ENCODE results near the gene PAAF1.

The PAAF1 gene

DNA sequence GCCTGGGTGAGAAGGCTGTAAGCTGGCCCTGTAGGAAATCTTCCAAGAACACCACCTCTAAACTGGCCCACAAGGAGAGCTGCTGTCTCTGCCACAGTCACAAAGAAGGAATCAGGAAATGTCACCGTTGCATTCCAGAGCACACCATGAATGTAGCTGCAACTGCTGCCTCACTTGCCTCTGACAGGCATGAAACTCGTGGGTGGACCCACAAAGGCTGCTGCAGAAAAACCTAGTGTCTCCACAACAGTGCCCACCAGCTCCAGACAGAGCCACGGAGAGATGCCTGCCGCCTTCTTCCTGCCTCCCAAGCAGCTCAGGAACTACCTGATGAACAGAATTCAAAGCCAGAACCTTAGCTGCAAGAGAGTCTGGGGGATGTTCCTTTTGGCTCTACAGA is 84.5 kb downstream of the PAAF1 start:
- TF ChIP-seq, protein P1, sequence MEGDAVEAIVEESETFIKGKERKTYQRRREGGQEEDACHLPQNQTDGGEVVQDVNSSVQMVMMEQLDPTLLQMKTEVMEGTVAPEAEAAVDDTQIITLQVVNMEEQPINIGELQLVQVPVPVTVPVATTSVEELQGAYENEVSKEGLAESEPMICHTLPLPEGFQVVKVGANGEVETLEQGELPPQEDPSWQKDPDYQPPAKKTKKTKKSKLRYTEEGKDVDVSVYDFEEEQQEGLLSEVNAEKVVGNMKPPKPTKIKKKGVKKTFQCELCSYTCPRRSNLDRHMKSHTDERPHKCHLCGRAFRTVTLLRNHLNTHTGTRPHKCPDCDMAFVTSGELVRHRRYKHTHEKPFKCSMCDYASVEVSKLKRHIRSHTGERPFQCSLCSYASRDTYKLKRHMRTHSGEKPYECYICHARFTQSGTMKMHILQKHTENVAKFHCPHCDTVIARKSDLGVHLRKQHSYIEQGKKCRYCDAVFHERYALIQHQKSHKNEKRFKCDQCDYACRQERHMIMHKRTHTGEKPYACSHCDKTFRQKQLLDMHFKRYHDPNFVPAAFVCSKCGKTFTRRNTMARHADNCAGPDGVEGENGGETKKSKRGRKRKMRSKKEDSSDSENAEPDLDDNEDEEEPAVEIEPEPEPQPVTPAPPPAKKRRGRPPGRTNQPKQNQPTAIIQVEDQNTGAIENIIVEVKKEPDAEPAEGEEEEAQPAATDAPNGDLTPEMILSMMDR (IDR thresholded peaks at IDR 0.05) = no peak

DNA sequence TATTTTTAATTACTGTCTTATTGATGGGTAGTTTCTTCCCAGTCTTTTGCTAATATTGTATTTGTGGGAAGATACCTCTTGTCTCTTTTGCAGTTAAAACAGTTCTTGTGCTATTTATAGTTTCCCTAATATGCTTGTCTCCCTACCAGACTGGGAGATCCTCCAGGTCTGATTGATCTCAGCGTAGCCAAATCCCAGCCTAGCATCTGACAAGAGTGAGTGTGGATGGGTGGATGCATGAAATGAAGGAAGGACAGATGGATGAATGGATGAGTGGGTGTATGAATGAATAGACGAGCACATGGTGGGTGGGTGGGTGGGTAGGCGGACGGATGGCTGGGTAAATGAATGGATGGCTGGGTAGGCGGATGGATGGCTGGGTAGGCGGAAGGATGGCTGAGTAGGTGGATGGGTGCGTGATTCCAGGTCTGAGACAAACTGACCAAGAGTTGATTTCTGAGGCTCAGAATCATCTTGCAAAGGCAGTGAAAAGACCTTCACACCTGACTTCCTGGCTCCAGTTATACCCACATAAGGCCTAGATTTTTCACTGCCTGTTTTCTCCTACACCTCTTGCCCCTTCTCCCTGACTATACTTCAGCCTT is 85.4 kb downstream of the PAAF1 start:
- TF ChIP-seq, protein P1 (IDR thresholded peaks at IDR 0.05) = no peak

DNA sequence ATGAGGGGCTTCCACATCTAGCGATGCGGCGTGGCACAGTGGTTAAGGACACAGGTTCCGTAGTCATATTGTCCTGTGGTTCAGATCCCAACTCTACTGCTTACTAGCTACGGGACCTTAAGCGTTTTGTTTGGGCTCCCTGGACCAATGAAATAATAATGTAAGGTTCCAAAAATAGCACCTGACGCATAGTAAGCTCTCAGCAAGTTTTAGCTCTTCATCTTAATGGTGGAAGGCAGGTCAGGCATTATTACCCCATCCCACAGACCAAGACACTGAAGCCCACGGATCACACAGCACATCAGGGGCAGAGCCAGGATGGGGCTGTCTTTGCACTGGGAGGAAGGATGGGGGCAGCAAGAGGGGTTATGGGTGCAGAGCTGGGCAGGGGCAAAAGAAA is 87.1 kb downstream of the PAAF1 start:
- TF ChIP-seq, protein P1 (IDR thresholded peaks at IDR 0.05) = no peak

DNA sequence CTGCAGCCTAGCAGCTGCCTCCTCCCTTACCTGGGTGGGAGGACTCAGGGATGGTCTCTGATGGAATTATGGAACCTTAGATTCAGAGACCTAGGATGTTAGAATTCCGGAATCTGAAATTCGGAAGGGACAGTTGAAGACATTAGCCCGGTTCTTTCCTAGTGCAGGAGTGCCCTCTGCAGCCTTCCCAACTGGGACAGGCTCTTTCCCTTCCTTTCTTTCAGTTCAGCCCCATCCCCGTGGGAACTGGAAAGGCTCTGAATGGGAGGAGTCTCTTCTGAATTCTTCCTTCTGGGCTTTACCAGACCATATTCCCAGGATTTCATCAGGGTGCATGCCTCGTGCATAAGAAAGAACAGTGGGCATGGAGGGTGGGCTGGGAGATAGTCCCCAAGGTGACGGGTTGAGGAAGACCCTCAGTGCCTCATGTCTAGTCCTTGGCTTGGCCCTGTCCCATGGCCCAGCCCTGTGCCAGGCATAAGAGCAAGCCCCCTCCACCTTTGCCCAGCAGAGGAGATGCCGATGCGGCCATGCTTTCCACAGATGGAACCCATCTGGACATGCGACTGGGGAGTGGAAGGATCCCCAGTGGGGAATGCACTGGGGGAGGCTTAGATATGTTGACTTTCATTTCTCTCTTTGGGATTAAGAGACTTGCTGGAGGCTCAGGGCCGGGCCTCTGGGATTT is 88.4 kb downstream of the PAAF1 start:
- TF ChIP-seq, protein P1 (IDR thresholded peaks at IDR 0.05) = no peak

DNA sequence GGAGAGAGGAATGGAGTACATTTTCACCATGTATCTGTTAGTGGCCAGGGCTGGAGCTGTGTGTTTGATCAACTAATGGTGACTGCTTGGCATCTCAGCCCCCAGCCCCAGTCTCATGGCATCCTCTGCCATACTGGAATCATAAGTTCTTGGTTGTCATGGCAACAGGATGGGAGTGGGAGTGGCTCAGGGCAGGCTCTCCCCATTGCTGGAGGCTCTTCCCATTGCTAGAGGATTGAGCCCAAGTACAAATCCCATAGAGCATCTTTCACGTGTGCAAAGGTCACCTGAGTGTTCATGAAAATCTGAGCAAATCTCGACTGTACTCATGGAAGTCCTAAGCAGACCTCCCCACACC is 88.9 kb downstream of the PAAF1 start:
- TF ChIP-seq, protein P1 (IDR thresholded peaks at IDR 0.05) = no peak

DNA sequence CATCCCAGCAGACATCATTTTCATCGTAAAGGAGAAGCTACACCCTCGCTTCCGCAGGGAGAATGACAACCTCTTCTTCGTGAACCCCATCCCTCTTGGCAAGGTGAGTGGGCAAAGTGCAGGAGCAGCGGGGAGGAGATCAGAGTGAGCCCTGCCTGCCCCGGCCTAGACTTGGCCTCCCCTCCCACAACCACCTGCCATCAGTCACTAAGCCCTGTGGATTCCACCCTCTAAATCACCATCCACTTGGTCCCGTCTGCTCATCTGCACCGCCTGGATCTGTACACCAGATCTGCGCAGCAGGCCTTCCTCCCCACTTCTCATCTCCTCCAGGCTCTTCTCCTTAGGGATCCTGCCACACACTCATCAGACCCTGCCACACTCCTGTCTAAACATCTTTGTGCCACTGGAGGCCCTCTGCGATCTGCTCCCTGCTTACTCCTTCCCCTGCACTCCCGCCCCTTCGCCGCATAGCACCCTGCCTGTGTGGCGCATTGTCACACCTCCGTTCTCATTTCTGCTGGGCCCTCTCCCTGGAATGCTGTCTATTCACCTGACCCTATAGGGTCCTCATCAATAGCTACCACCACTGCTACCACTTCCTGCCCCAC is 91.7 kb downstream of the PAAF1 start:
- TF ChIP-seq, protein P1 (IDR thresholded peaks at IDR 0.05) = no peak

DNA sequence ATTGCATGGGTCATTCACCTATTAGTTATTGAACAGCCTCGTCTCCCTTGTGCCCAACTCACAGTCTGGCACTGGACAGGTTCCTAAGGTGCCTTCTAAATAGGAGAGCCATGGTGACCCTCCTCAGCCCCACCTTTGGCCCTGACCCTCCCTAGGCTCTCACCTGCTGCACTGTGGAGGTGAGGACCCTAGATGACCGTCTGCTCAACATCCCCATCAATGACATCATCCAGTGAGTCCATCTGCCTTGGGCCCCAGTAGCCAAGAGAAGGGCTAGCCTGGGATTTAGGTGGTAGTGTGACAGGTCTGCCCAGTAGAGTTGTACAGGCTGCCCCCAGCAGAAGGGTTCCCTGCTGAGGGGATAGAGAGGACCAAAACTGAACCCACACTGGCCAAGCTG is 92.3 kb downstream of the PAAF1 start:
- TF ChIP-seq, protein P1 (IDR thresholded peaks at IDR 0.05) = no peak

Data from LNCAP (cell line).